Neural cell (in vitro differentiated cells): Measurements from ENCODE around the gene FGD4. TPM values are rescaled to one million over a fixed set of nuclear protein-coding genes. Genes with fewer than 3 reads are reported as not detected.

Source experiments
- H2AFZ ChIP-seq: fragments of 200-600, 300-800 bp; sonication (generic), shearing (Covaris generic); 2 replicates; pipeline ENCODE4 v1.6.0; 2014; ENCODE audit warnings: low read depth, mild to moderate bottlenecking, antibody characterized with exemption, low read length, moderate library complexity
- H3F3A ChIP-seq: fragments of 200-600 bp; shearing (Covaris generic); 2 replicates; pipeline ENCODE4 v1.6.1; 2016; ENCODE audit warnings: mild to moderate bottlenecking, moderate library complexity, mixed read lengths, antibody characterized with exemption, low read length; ENCODE audit not compliant: insufficient read depth, poor library complexity, severe bottlenecking
- H3K27ac ChIP-seq: fragments of 200-600, 300-800 bp; sonication (generic), shearing (Covaris generic); 2 replicates; pipeline ENCODE4 v1.5.1; 2014; ENCODE audit warnings: mild to moderate bottlenecking, low read length, moderate library complexity
- H3K27me3 ChIP-seq: fragments of 300-800, 200-600 bp; sonication (generic), shearing (Covaris generic); 2 replicates; pipeline ENCODE4 v1.6.0; 2014; ENCODE audit warnings: mild to moderate bottlenecking, low read depth, low read length, moderate library complexity; ENCODE audit not compliant: insufficient read depth
- H3K36me3 ChIP-seq: fragments of 300-800, 200-600 bp; sonication (generic), shearing (Covaris generic); 2 replicates; pipeline ENCODE4 v1.5.1; 2014; ENCODE audit warnings: mild to moderate bottlenecking, antibody characterized with exemption, low read length, moderate library complexity; ENCODE audit not compliant: insufficient read depth
- H3K4me2 ChIP-seq: fragments of 300-800, 200-600 bp; sonication (generic), shearing (Covaris generic); 2 replicates; pipeline ENCODE4 v1.6.0; 2014; ENCODE audit warnings: mild to moderate bottlenecking, low read length
- H3K4me3 ChIP-seq: fragments of 300-800, 200-600 bp; sonication (generic), shearing (Covaris generic); 2 replicates; pipeline ENCODE4 v1.5.1; 2014; ENCODE audit warnings: mild to moderate bottlenecking, low read length, moderate library complexity
- H3K79me2 ChIP-seq: fragments of 200-600 bp; shearing (Covaris generic); replicated peaks from 2 replicates; pipeline ENCODE4 v1.6.0; 2014; ENCODE audit warnings: mild to moderate bottlenecking, low read length, moderate library complexity; ENCODE audit not compliant: insufficient read depth
- H3K9ac ChIP-seq: fragments of 300-800, 200-600 bp; sonication (generic), shearing (Covaris generic); 2 replicates; pipeline ENCODE4 v1.6.1; 2016; ENCODE audit warnings: mild to moderate bottlenecking, low read length, mixed read lengths
- H3K9me2 ChIP-seq: fragments of 200-600 bp; shearing (Covaris generic); 2 replicates; pipeline ENCODE4 v1.6.1; 2016; ENCODE audit warnings: mild to moderate bottlenecking, low read length, mixed read lengths; ENCODE audit not compliant: insufficient read depth
- H3K9me3 ChIP-seq: fragments of 200-600, 300-800 bp; sonication (generic), shearing (Covaris generic); 2 replicates; pipeline ENCODE4 v1.6.1; 2016; ENCODE audit warnings: mild to moderate bottlenecking, mixed run types, low read length, moderate library complexity, mixed read lengths
- H4K20me1 ChIP-seq: fragments of 200-600 bp; shearing (Covaris generic); 2 replicates; pipeline ENCODE4 v1.6.1; 2016; ENCODE audit warnings: mild to moderate bottlenecking, mixed run types; ENCODE audit not compliant: insufficient read depth
- CTCF ChIP-seq: fragments of 450-650 bp; IDR thresholded peaks from 2 replicates; pipeline ENCODE4 v1.5.1; 2014; ENCODE audit warnings: antibody characterized with exemption, mild to moderate bottlenecking, moderate library complexity; ENCODE audit not compliant: poor library complexity, severe bottlenecking
- EP300 ChIP-seq: fragments of 450-650 bp; conservative IDR thresholded peaks from 2 replicates; pipeline ENCODE4 v1.6.1; 2014; ENCODE audit warnings: antibody characterized with exemption, mild to moderate bottlenecking, moderate library complexity; ENCODE audit not compliant: poor library complexity, severe bottlenecking
- EZH2 ChIP-seq: fragments of 200-600, 300-800 bp; shearing (Covaris generic), sonication (generic); IDR thresholded peaks from 2 replicates; pipeline ENCODE4 v1.6.1; 2014; ENCODE audit warnings: antibody characterized with exemption, low read length, borderline replicate concordance, mild to moderate bottlenecking; ENCODE audit not compliant: insufficient read depth, poor library complexity, severe bottlenecking
- MXI1 ChIP-seq: fragments of 450-650 bp; conservative IDR thresholded peaks from 2 replicates; pipeline ENCODE4 v1.6.1; 2014; ENCODE audit warnings: antibody characterized with exemption, mild to moderate bottlenecking; ENCODE audit not compliant: poor library complexity, severe bottlenecking
- POLR2AphosphoS5 ChIP-seq: IDR thresholded peaks from 2 replicates; pipeline ENCODE4 v1.6.1; 2012
- RAD21 ChIP-seq: fragments of 450-650 bp; conservative IDR thresholded peaks from 2 replicates; pipeline ENCODE4 v1.6.1; 2014; ENCODE audit warnings: antibody characterized with exemption, mild to moderate bottlenecking, moderate library complexity
- REST ChIP-seq: IDR thresholded peaks from 2 replicates; pipeline ENCODE4 v1.6.1; 2012; ENCODE audit warnings: borderline replicate concordance
- SMC3 ChIP-seq: fragments of 450-650 bp; conservative IDR thresholded peaks from 2 replicates; pipeline ENCODE4 v1.6.1; 2014; ENCODE audit warnings: antibody characterized with exemption, mild to moderate bottlenecking, moderate library complexity; ENCODE audit not compliant: poor library complexity
- TAF1 ChIP-seq: IDR thresholded peaks from 2 replicates; pipeline ENCODE4 v1.6.1; 2012; ENCODE audit warnings: low read depth
- polyA plus RNA-seq: library from polyadenylated mRNA; depleted of rRNA; stranded (reverse); fragments of >200 nt; gene quantifications from 2 replicates; pipeline ENCODE4 v1.2.3, GENCODE V29; 2014

The FGD4 gene
- polyA plus RNA-seq, 1 donor from 2014 or later, result 24.4 TPM

GRCh38 chr12:32475724-32476123, 76.4 kb downstream of the FGD4 start:
- no peaks in the 10 kb centered on the region for H3F3A ChIP-seq
- no peak for TF ChIP-seq POLR2AphosphoS5
- TF ChIP-seq EZH2, result no peak
- no peak for TF ChIP-seq EP300
- TF ChIP-seq TAF1, result no peak
- TF ChIP-seq REST, result no peak
- no peak for TF ChIP-seq RAD21
- no peak for TF ChIP-seq SMC3
- TF ChIP-seq MXI1, result no peak
- no peak for TF ChIP-seq CTCF
- no peak overlapping the region for H3K27ac ChIP-seq
- H3K27me3 ChIP-seq, result no peaks in the 10 kb centered on the region
- no peak overlapping the region for H3K9ac ChIP-seq
- no peaks in the 10 kb centered on the region for H3K36me3 ChIP-seq
- H3K4me2 ChIP-seq, result no peak overlapping the region
- no peak overlapping the region for H3K4me3 ChIP-seq
- H4K20me1 ChIP-seq, result no peaks in the 10 kb centered on the region
- H3K79me2 ChIP-seq, result no peaks in the 10 kb centered on the region
- no peaks in the 10 kb centered on the region for H3K9me2 ChIP-seq
- no peaks in the 10 kb centered on the region for H3K9me3 ChIP-seq
- H2AFZ ChIP-seq, result no peak overlapping the region

GRCh38 chr12:32476446-32476845, 77.1 kb downstream of the FGD4 start:
- no peak overlapping the region for H3K9ac ChIP-seq
- no peaks in the 10 kb centered on the region for H3K36me3 ChIP-seq
- no peak overlapping the region for H2AFZ ChIP-seq
- H3K4me3 ChIP-seq, result no peak overlapping the region
- no peaks in the 10 kb centered on the region for H3F3A ChIP-seq
- H3K9me3 ChIP-seq, result no peaks in the 10 kb centered on the region
- H3K27ac ChIP-seq, result no peak overlapping the region
- no peaks in the 10 kb centered on the region for H3K9me2 ChIP-seq
- no peaks in the 10 kb centered on the region for H4K20me1 ChIP-seq
- TF ChIP-seq SMC3, result no peak
- TF ChIP-seq EP300, result no peak
- no peak for TF ChIP-seq MXI1
- TF ChIP-seq REST, result no peak
- TF ChIP-seq TAF1, result no peak
- H3K4me2 ChIP-seq, result no peak overlapping the region
- no peaks in the 10 kb centered on the region for H3K27me3 ChIP-seq
- no peaks in the 10 kb centered on the region for H3K79me2 ChIP-seq
